GM12865 (cell line): Measurements from ENCODE around the gene PROP1.
"Not testable (repeated sequence)": the region's sequence is repeated elsewhere in the genome, so short reads cannot be mapped to it uniquely, and the experiment has no call there.

Source experiments
- DNase-seq: peaks from one replicate; pipeline ENCODE4 v3.0.0; 2010; ENCODE audit warnings: low read depth
- H3K4me3 ChIP-seq: 2 replicates; pipeline ENCODE4 v1.5.1; 2011; ENCODE audit warnings: mild to moderate bottlenecking, low read depth, low read length, control low read depth
- CTCF ChIP-seq: IDR thresholded peaks from 2 replicates; pipeline ENCODE4 v1.5.1; 2011; ENCODE audit warnings: low read length, control low read depth, low read depth, inconsistent platforms; ENCODE audit not compliant: insufficient read depth; ENCODE audit errors: missing control alignments

The PROP1 gene

GRCh38 chr5:177995691-177996595 lies at the start of gene PROP1:
TSS of gene PROP1 (minus strand) at chr5:177996242. CDS start at chr5:177995933, 309 bp downstream.
- no peak for DNase-seq

DNA sequence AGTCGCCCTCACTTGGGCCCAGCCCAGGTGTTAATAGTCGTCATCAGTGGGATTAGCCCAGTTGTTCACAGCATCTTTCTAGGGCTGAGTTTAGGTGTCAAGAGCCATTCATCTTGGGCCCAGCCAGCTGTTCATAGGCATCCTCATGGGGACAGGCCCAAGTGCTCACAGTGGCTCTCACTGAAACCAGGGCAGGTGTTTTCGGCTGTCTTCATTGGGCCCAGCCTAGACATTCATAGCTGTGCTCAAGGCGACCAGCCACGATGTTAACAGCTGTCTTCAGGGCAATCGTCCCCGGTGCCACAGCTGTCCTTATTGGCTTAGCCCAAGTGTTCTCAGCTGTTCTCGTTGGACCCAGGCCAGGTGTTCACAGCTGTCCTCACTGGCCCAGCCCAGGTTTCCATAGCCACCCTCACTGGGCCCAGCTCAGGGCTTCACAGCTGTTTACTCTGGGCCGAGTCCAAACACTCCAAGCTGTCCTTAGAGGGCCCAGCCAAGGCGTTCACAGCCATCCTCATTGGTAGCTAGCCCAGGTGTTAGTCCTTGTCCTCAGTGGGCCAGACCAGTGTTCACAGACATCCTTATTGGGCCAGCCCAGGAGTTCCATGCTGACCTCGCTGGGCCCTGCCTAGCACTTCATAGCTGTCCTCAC lies 23.5 kb upstream of the PROP1 start:
- not testable (repeated sequence) for DNase-seq, H3K4me3 ChIP-seq

More at GRCh38 chr5:177995691-177996595, at the start of gene PROP1:
- TF ChIP-seq CTCF: no peak
- H3K4me3 ChIP-seq: no peak within 1 kb of the TSS

DNA sequence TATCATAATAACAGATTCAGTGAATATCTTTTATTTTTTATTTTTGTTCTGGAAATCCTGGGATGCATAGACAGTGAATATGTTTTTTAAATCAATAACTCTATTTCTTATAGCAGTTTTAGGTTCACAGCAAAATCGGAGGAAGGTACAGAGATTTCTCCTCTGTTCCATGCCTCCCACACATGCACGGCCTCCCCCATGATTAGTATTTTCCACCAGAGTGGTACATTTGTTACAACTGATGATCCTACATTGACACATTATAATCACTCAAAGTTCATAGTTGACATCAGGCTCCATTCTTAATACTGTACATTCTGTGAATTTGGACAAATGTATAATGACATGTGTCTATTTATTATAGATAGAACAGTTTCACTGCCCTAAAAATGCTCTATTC lies 16.7 kb upstream of the PROP1 start:
- DNase-seq, H3K4me3 ChIP-seq: not testable (repeated sequence)

- H3K4me3 ChIP-seq, DNase-seq: not testable (repeated sequence)
These were observed 15.9 kb upstream of the PROP1 start for GRCh38 chr5:178011816-178012554.

DNA sequence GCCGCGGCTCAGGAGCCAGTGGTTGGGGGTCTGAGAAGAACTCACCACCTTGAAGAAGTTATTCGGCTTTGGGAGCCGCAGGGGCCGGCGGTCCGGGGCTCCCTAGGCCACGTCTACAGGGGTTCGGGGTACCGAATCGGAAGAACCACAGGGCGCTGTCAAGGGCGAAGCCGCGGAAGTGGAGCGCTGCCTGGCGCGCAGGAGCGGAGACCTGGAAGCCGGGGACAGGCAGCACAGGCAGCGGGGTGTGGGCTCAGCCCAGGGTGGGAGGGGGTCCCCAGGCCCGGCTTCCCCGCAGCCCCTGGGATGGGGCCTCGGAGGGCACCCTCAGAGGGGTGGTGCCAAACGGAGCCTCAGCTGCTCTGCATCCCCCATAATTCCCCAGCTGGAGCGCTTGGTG lies 11.2 kb upstream of the PROP1 start:
- not testable (repeated sequence) for DNase-seq, H3K4me3 ChIP-seq

DNA sequence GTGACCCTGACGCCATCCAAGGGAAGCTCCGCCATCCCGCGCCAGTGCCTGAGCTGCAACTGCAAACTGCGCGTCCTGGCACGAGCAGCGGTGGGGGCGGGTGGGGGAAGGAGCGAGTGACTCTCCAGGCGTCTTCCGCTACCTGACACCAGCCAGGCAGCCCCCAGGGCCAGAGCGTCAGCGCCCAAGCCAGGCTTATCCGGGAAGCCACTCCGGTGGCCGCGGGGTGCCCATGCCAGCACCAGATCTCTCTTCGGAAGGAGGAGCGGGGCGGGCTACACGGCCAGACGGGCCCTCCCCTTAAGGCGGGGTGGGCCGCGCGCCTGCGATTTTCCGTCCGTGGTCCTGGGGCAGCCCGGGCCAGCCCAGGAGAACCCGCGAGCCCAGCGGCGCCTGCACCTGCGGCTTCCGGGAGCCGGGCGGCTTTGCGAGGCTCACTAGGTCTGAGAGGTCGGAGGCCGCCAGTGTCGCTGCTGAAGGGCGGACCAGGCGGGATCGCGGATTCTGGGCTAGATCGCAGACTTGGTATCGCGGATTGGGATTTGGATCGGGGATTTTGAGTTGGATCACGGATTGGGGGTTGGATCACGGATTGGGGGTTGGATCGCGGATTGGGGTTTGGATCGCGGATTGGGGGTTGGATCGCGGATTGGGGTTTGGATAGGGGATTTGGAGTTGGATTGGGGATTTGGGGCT lies 10.6 kb upstream of the PROP1 start:
- DNase-seq, H3K4me3 ChIP-seq: not testable (repeated sequence)

DNA sequence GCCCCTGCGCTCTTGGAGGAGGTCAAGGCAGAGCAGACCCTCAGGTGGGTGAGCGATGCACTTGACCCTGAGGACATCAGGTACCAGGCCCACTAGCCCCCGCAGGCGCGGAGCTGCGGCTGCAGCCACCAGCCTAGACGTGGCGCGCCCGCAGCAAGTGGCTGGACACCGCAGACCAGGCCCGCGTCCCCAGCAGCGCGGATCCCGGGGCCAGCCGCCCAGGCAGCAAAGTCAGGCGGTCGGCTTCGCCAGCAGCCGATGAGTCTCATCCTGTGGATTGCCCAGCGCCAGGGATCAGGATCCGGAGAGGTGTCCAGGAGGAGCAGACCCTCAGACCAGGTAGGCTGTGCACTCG lies 10.1 kb upstream of the PROP1 start:
- not testable (repeated sequence) for DNase-seq, H3K4me3 ChIP-seq

DNA sequence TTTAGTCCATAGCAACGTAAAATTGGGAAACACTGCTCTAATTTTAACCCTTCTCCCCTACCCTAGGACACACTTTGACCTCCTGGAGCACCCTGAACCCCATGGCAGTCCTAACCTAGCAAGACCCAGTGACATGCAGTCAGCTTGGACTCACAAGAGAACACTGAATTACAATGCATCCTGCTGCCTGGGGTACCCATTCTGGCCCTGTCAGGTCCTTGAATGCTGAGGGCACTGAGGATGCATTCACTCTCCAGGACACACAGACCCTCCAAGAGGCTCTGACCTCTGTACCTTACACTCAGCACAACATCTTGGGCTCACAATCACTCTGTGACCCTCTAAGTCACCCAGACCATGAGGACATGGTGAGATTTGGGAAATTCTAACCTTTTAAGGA lies 1.8 kb upstream of the PROP1 start:
- no peak for DNase-seq
- no peak for TF ChIP-seq CTCF
- no peak overlapping the region for H3K4me3 ChIP-seq

- no peak for TF ChIP-seq CTCF
- no peak for DNase-seq
- H3K4me3 ChIP-seq: no peak overlapping the region
These were observed 1.3 kb upstream of the PROP1 start for GRCh38 chr5:177997319-177997670.
